RWPE1 (cell line): Measurements from ENCODE around the gene CD9.
"Not testable (repeated sequence)": the region's sequence is repeated elsewhere in the genome, so short reads cannot be mapped to it uniquely, and the experiment has no call there.

Source experiments
- CTCF ChIA-PET: fragments of 350-600 bp; sonication (Branson Sonifier 250); formaldehyde crosslinking; extraction: SDS; loops from one replicate; lab custom pipeline; 2021; lab: Yijun Ruan, JAX
- POLR2A ChIA-PET: fragments of 400-600 bp; formaldehyde crosslinking; extraction: SDS; loops from one replicate; lab custom pipeline; 2020; ENCODE audit warnings: antibody characterized with exemption; ENCODE audit not compliant: low non-redundant PET; lab: Yijun Ruan, JAX
- DNase-seq: peaks from one replicate; pipeline ENCODE4 v3.0.0; 2012; ENCODE audit warnings: low spot score
- H3K27ac ChIP-seq: fragments of 450-650 bp; 2 replicates; pipeline ENCODE4 v1.5.1; 2017
- TF ChIP-seq, protein P1 (sequence below): fragments of 450-650 bp; conservative IDR thresholded peaks from 2 replicates; pipeline ENCODE4 v1.5.1; 2017; ENCODE audit warnings: low read depth, mild to moderate bottlenecking

The CD9 gene

DNA sequence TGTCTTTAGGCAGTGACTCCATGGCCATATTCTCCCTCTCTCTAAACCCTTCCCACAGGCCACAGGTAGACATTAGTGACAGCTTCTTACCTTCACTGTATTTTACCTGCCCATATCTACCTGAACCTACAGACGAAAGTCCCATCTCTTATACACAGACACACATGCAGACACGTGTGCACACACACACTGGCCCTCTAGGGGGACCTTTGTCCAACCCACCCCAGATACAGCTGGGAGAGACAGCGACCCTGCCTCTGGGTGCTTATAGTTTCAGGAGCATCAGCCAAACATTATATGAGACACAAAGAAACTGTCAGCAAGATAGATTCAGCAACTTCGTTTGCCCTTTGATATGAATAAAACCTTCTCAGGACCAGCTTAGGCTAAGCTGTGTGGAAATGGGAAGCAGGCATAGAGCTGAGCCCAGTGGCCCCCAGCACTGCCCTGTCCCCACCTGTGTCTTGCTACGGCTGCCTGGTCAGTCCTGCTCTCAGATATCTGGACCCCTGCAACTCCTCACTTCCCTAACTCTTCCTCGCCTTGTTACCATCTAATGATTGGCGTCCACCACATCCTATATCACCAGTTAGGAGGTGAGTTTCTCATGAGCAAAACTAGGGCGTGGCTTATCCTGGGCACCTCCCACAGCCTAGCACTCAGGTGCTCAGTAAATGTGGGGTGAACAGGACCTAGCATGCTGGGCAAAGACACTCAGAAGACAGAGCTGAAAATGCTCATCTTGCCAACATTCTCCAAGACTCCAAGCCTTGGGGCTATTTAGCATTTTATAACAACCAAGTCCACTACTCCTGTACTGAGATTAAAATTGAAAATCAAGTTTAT, 12.0 kb upstream of the CD9 start:
- CTCF ChIA-PET, result interaction anchor here (0.7 to 1.1 kb wide), 2 partner anchors 91 to 798 kb away, joined by 3 read pairs; no protein-coding TSS in a partner anchor
- POLR2A ChIA-PET, result interaction anchor here (0.6 kb wide), 1 partner anchor 92 kb away, joined by 3 read pairs; no protein-coding TSS in a partner anchor
- TF ChIP-seq, protein P1, sequence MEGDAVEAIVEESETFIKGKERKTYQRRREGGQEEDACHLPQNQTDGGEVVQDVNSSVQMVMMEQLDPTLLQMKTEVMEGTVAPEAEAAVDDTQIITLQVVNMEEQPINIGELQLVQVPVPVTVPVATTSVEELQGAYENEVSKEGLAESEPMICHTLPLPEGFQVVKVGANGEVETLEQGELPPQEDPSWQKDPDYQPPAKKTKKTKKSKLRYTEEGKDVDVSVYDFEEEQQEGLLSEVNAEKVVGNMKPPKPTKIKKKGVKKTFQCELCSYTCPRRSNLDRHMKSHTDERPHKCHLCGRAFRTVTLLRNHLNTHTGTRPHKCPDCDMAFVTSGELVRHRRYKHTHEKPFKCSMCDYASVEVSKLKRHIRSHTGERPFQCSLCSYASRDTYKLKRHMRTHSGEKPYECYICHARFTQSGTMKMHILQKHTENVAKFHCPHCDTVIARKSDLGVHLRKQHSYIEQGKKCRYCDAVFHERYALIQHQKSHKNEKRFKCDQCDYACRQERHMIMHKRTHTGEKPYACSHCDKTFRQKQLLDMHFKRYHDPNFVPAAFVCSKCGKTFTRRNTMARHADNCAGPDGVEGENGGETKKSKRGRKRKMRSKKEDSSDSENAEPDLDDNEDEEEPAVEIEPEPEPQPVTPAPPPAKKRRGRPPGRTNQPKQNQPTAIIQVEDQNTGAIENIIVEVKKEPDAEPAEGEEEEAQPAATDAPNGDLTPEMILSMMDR, result no peak
- no peak overlapping the region for H3K27ac ChIP-seq
- no peak for DNase-seq

DNA sequence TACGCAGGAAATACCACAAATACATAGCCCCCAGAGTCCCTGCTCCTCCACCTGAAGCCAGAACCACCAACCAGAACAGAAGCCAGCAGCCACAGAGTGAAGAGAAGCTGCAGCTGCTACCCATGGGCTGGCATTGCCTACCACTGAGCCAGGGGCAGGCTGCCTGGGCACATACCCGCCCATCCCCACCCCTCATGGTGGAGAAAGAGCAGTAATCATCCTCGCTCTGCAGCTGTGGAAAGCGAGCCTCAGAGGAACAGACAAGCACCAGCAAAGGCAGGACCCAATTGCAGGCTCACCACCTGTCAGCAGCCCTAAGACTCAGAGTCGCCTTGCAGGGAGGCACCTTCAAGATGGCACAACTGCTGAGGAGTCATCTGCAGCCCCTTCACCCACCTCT, 11.2 kb upstream of the CD9 start:
- no peak for DNase-seq
- ChIA-PET POLR2A (interaction anchor here (0.6 kb wide), 1 partner anchor 91 kb away, joined by 3 read pairs; no protein-coding TSS in a partner anchor), CTCF (interaction anchor here (0.6 to 0.7 kb wide), 2 partner anchors 105 to 798 kb away, joined by 3 to 4 read pairs; no protein-coding TSS in a partner anchor)
- TF ChIP-seq, protein P1, result no peak
- no peak overlapping the region for H3K27ac ChIP-seq

DNA sequence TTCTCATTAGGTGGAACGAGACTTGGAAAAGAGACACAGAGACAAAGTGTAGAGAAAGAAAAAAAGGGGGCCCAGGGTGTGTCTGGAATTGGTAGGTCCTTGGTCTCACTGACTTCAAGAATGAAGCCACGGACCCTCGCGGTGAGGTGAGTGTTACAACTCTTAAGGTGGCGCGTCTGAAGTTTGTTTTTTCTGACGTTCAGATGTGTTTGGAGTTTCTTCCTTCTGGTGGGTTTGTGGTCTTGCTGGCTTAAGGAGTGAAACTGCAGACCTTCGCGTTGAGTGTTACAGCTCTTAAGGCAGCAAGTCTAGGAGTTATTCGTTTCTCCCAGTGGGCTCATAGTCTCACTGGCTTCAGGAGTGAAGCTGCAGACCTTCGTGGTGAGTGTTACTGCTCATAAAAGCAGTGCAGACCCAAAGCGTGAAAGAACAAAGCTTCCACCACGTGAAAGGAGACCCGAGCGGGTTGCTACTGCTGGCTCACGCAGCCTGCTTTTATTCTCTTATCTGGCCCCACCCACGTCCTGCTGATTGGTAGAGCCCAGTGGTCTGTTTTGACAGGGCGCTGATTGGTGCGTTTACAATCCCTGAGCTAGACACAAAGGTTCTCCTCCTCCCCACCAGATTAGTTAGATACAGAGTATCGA, 10.1 kb upstream of the CD9 start:
- H3K27ac ChIP-seq, DNase-seq, POLR2A ChIA-PET, CTCF ChIA-PET: not testable (repeated sequence)

DNA sequence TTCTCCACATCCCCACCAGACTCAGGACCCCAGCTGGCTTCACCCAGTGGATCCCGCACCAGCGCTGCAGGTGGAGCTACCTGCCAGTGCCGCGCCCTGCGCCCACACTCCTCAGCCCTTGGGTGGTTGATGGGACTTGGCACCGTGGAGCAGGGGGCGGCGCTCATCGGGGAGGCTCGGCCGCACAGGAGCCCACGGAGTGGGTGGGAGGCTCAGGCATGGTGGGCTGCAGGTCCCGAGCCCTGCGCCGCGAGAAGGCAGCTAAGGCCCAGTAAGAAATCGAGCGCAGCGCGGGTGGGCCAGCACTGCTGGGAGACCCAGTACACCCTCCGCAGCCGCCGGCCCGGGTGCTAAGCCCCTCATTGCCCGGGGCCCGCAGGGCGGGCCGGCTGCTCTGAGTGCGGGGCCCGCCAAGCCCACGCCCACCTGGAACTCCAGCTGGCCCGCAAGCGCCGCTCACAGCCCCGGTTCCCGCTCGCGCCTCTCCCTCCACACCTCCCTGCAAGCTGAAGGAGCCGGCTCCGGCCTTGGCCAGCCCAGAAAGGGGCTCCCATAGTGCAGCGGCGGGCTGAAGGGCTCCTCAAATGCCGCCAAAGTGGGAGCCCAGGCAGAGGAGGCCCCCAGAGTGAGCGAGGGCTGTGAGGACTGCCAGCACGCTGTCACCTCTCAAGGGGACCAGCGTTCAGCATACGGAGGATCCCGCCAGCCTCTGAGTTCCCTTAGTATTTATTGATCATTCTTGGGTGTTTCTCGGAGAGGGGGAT, 9.3 kb upstream of the CD9 start:
- H3K27ac ChIP-seq, CTCF ChIA-PET, POLR2A ChIA-PET, DNase-seq: not testable (repeated sequence)

DNA sequence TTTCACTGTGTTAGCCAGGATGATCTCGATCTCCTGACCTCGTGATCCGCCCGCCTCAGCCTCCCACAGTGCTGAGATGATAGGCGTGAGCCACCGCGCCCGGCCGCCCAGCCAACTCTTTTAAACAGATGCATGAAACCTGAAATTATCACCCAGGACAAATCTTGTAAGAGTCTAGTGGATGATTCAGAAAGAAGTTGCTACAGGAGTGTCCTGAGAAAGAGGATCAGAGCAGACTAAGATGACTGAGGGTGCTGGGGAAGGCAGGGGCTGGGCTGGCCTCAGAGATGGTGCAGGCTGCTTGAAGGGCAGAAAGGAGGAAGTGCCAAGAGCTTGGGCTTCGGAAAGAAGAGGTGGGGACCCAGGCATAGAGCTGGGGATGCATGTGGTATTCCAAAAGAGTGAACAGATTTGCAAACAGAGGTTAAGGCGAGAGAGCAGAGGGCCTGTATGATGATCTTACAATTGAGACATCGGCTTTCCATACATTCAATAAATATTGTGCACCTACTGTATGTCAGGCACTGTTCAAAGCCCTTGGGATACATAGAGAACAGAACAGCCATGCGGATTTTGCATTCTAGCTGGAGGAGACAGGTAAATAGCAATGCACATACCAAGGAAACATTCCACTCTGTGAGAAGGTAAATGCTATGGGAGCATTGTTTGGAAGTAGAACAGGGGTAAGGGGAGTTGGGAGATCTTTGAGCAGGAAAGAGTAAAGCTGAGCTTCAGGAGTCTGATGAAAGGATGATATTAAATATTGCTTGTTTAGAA, 7.4 kb upstream of the CD9 start:
- POLR2A ChIA-PET, result no interaction called here
- no peak for DNase-seq
- CTCF ChIA-PET, result interaction anchor here (0.7 kb wide), 1 partner anchor 87 kb away, joined by 4 read pairs; no protein-coding TSS in a partner anchor
- TF ChIP-seq, protein P1, result no peak
- H3K27ac ChIP-seq, result no peak overlapping the region

DNA sequence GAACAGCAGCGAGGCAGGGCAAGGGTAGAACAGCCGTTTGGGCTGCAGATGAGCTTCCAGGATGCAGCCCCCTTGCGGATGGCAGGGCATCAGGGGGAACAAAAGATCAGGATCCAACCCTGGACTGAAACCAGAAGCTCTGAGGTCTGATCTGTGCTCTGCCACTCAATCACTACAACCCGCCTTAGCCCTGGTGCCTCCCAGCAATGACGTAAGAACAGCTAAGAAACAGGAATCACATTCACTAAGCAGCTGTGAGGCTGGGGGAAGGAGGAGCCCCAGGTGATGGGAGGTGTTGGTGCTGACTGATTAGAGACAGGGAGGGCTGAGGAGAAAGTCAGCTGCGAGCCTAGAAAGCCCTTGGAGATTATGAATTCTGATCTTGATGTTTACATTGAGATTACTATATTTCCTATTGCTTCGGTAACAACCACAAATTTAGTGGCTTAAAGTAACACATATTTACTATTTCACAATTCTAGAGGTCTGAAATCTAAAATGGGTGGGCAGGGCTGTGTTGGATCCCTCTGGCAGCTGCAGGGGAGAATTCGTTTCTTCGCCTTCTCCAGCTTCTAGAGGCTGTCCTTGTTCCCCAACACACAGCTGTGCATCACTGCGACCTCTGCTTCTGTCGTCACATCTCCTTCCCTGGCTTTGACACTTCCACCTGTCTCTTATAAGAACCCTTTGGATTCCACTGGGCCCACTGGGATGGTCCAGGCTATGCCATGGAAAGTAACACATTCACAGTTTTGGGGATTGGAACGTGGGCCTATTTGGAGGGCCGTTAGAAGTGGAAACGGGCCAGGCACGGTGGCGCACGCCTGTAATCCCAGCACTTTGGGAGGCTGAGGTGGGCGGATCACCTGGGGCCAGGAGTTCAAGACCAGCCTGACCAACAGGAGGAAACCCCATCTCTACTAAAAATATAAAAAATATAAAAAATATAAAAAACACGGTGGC, 6.1 kb upstream of the CD9 start:
- POLR2A ChIA-PET, result no interaction called here
- no peak overlapping the region for H3K27ac ChIP-seq
- peak; percentile 70 for DNase-seq
- TF ChIP-seq, protein P1, result no peak
- CTCF ChIA-PET, result interaction anchor here (0.6 to 1.4 kb wide), 3 partner anchors 90 to 1762 kb away, joined by 4 to 5 read pairs (median 4); no protein-coding TSS in a partner anchor
